ENCODE measurements around the gene POGZ.

Gene POGZ

GRCh38 chr1:151372058-151372934, 87.0 kb downstream of the POGZ start, which contains the start of gene SELENBP1:
TSS of gene SELENBP1 (minus strand) at chr1:151372705. CDS start at chr1:151372641, 64 bp downstream.
- no peak for DNase-seq (ENCODE audit: low read depth)

- no peak for DNase-seq (ENCODE audit: low read depth)
Observed at GRCh38 chr1:151371370-151372057, 87.8 kb downstream of the POGZ start.

GRCh38 chr1:151370211-151370911, 88.9 kb downstream of the POGZ start:
- no peak for DNase-seq (ENCODE audit: low read depth)

- DNase-seq (ENCODE audit: low read depth), result no peak
Observed at GRCh38 chr1:151369621-151370048, 89.7 kb downstream of the POGZ start.

GRCh38 chr1:151369302-151369610, 90.0 kb downstream of the POGZ start:
- DNase-seq (ENCODE audit: low read depth), result no peak

- DNase-seq (ENCODE audit: low read depth), result no peak
Observed at GRCh38 chr1:151368393-151369301, 90.6 kb downstream of the POGZ start.

GRCh38 chr1:151367658-151368392, 91.5 kb downstream of the POGZ start:
- DNase-seq (ENCODE audit: low read depth), result no peak

GRCh38 chr1:151364996-151365395, 94.3 kb downstream of the POGZ start:
- DNase-seq (ENCODE audit: low read depth), result no peak

GRCh38 chr1:151362308-151363155, 96.8 kb downstream of the POGZ start:
- DNase-seq (ENCODE audit: low read depth), result no peak

- no peak for DNase-seq (ENCODE audit: low read depth)
Observed at GRCh38 chr1:151361883-151362282, 97.4 kb downstream of the POGZ start.

GRCh38 chr1:151356696-151357095, 102.6 kb downstream of the POGZ start:
- no peak for DNase-seq (ENCODE audit: low read depth)
